Thoracic aorta (tissue), 2 donors: Measurements from ENCODE around the gene LRRC58. TPM values are rescaled to one million over a fixed set of nuclear protein-coding genes. Genes with fewer than 3 reads are reported as not detected.
A peak's percentile ranks its signal among the peaks of the same experiment; 100 is the strongest.
"Not testable (repeated sequence)": the region's sequence is repeated elsewhere in the genome, so short reads cannot be mapped to it uniquely, and the experiment has no call there.

Experiments used
- ATAC-seq: fragments of 150-250 bp; one replicate; pipeline ENCODE4 v1.8.0; 2017; ENCODE audit warnings: low read depth; ENCODE audit not compliant: insufficient number of reproducible peaks, low FRiP score
- DNase-seq: peaks from one replicate; pipeline ENCODE4 v3.0.0-alpha.2; 2020; ENCODE audit warnings: low spot score
- H3K27ac ChIP-seq, 2 donors: fragments of 200-600 bp; sonication (generic); 1 replicate in 1 of 2; 2 replicates in 1 of 2; pipeline ENCODE4 v1.5.1; 2016; ENCODE audit warnings: mild to moderate bottlenecking in 2 of 2, moderate library complexity in 2 of 2
- H3K27me3 ChIP-seq: fragments of 200-600 bp; sonication (generic); replicated peaks from 2 replicates; pipeline ENCODE4 v1.6.0; 2016; ENCODE audit warnings: mild to moderate bottlenecking; ENCODE audit not compliant: insufficient read depth
- H3K36me3 ChIP-seq: fragments of 200-600 bp; sonication (generic); one replicate; pipeline ENCODE4 v1.5.1; 2016
- H3K4me1 ChIP-seq, 2 donors: fragments of 200-600 bp; sonication (generic); 1 replicate in 1 of 2; 2 replicates in 1 of 2; pipeline versions ENCODE4 v1.5.1 to v1.6.0; 2016; ENCODE audit warnings: low read depth in 2 of 2, mild to moderate bottlenecking in 1 of 2; ENCODE audit not compliant: control insufficient read depth in 1 of 2
- H3K4me3 ChIP-seq: fragments of 200-600 bp; sonication (generic); 2 replicates; pipeline ENCODE4 v1.5.1; 2016; ENCODE audit warnings: mild to moderate bottlenecking
- H3K9me3 ChIP-seq: fragments of 200-600 bp; sonication (generic); 2 replicates; pipeline ENCODE4 v1.5.1; 2016
- CTCF ChIP-seq: fragments of 200-600 bp; sonication (generic); IDR thresholded peaks from one replicate; pipeline ENCODE4 v1.5.1; 2019; ENCODE audit warnings: antibody characterized with exemption
- total RNA-seq, 2 donors: library from RNA; depleted of rRNA; stranded (reverse); fragments of >200 nt; gene quantifications; one replicate each; pipeline versions ENCODE4 v1.1.0 to v1.2.3, GENCODE V29; 2016

LRRC58 gene
- total RNA-seq, 2 donors from 2014 or later, result 27.9 to 35.6 TPM

- TF ChIP-seq CTCF, result no peak
- Histone ChIP-seq H3K9me3 (no peaks in the 10 kb centered on the region), H3K4me3 (no peak overlapping the region), H3K27me3 (no peaks in the 10 kb centered on the region), H3K27ac (no peak overlapping the region), H3K4me1 (no peaks in the 10 kb centered on the region), H3K36me3 (no peaks in the 10 kb centered on the region)
- ATAC-seq (no peak), DNase-seq (no peak)
Measured at GRCh38 chr3:120298996-120299395, 50.2 kb downstream of the LRRC58 start.

GRCh38 chr3:120291552-120291951 is 57.6 kb downstream of the LRRC58 start:
- H3K36me3 ChIP-seq, H3K4me1 ChIP-seq, DNase-seq, H3K27ac ChIP-seq, H3K4me3 ChIP-seq, H3K27me3 ChIP-seq, ATAC-seq, H3K9me3 ChIP-seq: not testable (repeated sequence)

GRCh38 chr3:120289636-120290035 is 59.5 kb downstream of the LRRC58 start:
- no peak overlapping the region for H3K27ac ChIP-seq
- TF ChIP-seq CTCF, result no peak
- no peaks in the 10 kb centered on the region for H3K27me3 ChIP-seq
- no peaks in the 10 kb centered on the region for H3K36me3 ChIP-seq
- peaks cover 5% of the 10 kb centered on the region for H3K9me3 ChIP-seq
- no peak overlapping the region for H3K4me3 ChIP-seq
- no peak for DNase-seq
- H3K4me1 ChIP-seq, result peaks cover 2 to 4% of the 10 kb centered on the region in 2 donors
- ATAC-seq, result no peak

- no peak for TF ChIP-seq CTCF
- Histone ChIP-seq H3K36me3 (no peaks in the 10 kb centered on the region), H3K27me3 (no peaks in the 10 kb centered on the region), H3K9me3 (no peaks in the 10 kb centered on the region), H3K4me3 (no peak overlapping the region), H3K4me1 (peaks cover 2 to 4% of the 10 kb centered on the region in 2 donors), H3K27ac (no peak overlapping the region)
- ATAC-seq (no peak), DNase-seq (no peak)
Measured at GRCh38 chr3:120286465-120286864, 62.7 kb downstream of the LRRC58 start.

- DNase-seq, result no peak
- no peak for ATAC-seq
- peaks cover 2 to 4% of the 10 kb centered on the region in 2 donors for H3K4me1 ChIP-seq
- peak overlapping the region; percentile 76 for H3K4me3 ChIP-seq
- H3K27me3 ChIP-seq, result no peaks in the 10 kb centered on the region
- H3K9me3 ChIP-seq, result no peaks in the 10 kb centered on the region
- no peak for TF ChIP-seq CTCF
- no peak overlapping the region for H3K27ac ChIP-seq
- H3K36me3 ChIP-seq, result no peaks in the 10 kb centered on the region
Measured at GRCh38 chr3:120285508-120285841, 63.7 kb downstream of the LRRC58 start.

- no peak for ATAC-seq
- TF ChIP-seq CTCF, result no peak
- Histone ChIP-seq H3K4me1 (peaks cover 2 to 4% of the 10 kb centered on the region in 2 donors), H3K27me3 (no peaks in the 10 kb centered on the region), H3K4me3 (peak within 1 kb of the TSS; percentile 76), H3K27ac (no peak within 1 kb of the TSS), H3K36me3 (no peaks in the 10 kb centered on the region), H3K9me3 (no peaks in the 10 kb centered on the region)
- DNase-seq, result no peak
Measured at GRCh38 chr3:120284747-120285507, 64.2 kb downstream of the LRRC58 start, which contains the start of gene GPR156. Gene GPR156, minus strand, starts transcription at chr3:120285222. Its CDS starts 41,124 bp downstream, at chr3:120244098.
